CD4-positive, alpha-beta T cell treated with Interleukin-2 at 100 ng/mL for 4 hours (primary cell): ENCODE measurements around the gene UVSSA.
A peak's percentile ranks its signal among the peaks of the same experiment; 100 is the strongest.
"Not testable (repeated sequence)": the region's sequence is repeated elsewhere in the genome, so short reads cannot be mapped to it uniquely, and the experiment has no call there.

Source experiments
- DNase-seq: peaks from one replicate; pipeline ENCODE4 v3.0.0-alpha.2; 2020; ENCODE audit warnings: low spot score

UVSSA gene

DNA sequence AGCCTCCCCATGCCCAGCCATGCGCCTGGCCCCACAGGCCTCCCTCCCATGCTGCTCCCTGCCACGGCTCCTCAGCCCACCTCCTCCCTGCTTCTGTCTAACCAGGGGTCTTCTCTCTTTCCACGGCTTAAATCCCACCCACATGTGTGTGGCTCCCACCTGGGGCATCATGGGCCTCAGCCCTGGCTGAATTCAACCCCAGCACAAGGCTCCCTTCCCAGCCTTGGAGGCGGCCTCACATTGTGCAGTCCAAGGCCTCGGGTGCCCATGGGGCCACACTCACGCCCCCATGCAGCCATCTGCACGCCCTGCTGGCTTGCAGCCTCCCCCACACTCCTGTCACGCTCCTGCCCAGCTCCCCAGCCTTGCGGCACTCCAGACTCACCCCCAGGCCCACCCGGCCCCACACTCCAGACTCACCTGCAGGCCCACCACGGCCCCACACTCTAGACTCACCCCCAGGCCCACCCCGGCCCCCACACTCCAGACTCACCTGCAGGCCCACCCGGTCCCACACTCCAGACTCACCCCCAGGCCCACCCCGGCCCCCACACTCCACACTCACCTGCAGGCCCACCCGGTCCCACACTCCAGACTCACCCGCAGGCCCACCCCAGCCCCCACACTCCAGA is 30.4 kb upstream of the UVSSA start:
- DNase-seq: no peak

DNA sequence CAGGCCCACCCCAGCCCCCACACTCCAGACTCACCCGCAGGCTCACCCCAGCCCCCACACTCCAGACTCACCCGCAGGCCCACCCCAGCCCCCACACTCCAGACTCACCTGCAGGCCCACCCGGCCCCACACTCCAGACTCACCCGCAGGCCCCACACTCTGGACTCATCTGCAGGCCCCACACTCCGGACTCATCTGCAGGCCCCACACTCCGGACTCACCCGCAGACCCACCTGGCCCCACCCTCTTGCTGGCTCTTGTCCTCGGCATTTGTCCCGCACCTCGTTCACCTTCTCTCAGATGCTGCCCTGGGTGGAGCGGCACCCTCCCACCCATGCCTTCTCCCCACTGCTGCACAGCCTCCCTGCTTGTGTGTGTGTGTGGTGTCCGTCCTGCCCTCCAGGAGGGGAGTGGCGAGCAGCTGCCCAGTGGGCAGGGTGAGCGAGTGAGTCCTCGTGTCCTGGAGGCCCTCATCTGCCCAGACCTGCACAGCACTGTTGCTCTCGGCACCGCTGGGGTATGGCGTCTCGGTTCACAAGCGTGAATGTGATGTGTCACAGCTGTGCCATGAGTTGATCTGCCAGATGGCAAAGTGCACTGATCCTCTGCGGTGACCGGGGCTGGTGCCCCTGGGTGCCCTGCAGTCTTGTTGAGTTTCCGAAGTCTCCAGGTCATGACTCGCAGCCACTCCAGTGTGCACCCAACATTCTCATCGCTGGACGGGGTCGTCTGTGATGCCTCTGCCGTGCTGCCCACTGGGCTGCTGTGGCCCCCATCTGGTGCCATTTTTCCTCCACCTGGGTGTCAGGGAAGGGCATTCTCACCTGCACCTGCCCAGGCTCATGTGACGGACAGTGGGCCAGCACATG is 29.6 kb upstream of the UVSSA start:
- DNase-seq: no peak

DNA sequence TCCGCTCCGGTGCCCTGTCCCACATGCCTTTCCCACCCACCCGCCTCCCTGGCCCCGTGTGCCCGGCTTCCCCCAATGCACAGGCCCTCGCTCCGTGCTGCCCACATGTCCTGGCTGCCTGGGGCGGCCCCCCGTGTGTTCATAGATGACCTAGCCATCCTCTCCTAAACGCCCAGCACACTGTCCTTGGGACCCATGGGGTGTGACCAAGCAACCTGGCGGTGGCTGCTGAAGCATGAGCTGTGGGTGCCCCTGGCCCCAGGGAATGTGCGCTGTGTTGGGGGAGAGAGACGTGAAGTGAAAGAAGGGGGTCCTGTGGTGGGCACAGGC is 29.0 kb upstream of the UVSSA start:
- DNase-seq: no peak

DNA sequence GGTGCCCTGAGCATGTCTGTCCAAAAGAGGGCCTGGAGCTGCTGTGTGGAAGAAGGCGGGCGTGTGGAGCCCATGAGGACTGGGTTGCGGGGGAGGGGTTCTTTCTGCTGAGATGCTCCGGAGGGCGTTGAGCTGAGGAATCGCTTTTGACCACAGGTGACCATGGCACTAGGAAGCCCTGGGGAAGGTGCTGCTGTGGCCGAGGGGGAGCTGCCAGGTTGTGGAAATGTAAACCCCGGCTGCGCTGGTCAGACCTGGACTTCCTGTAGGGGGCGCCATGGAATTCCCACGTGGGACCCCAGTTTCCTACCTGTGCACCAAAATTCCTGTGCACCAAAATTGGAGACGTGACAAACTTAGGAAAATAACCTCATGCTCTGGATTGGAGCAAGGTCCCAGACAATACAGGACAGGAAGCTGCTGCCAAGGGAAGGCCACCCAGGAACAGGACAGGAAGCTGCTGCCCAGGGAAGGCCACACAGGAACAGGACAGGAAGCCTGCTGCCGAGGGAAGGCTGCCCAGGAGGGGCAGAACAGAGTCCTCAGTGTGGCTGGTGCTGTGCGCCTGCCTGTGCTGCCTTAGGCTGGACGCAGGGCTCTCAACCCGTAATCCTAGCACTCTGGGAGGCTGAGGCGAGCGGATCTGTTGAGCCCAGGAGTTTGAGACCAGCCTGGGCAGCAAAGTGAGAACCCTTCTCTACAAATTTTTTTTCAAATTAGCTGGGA is 28.4 kb upstream of the UVSSA start:
- DNase-seq: peak; percentile 26

DNA sequence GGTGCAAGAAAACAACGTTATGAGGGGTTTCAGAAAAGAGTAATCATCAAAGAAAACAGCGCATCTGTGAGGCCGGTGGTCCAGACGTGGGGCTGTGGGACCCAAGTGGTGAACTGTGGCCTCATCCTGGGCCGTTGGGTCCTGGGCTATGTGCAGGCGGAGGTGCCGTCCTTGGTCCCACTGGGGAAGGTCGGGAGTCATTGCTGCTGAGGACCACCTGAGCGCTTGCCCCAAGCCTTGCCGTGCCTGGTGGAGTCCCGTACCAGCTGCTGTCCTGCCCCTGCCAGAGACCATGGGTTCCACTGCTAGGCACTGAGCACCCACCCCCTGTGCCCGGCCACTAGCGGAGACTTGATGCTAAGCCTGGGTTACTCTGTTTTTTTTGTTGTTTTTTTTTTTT is 25.5 kb upstream of the UVSSA start:
- DNase-seq: no peak

DNA sequence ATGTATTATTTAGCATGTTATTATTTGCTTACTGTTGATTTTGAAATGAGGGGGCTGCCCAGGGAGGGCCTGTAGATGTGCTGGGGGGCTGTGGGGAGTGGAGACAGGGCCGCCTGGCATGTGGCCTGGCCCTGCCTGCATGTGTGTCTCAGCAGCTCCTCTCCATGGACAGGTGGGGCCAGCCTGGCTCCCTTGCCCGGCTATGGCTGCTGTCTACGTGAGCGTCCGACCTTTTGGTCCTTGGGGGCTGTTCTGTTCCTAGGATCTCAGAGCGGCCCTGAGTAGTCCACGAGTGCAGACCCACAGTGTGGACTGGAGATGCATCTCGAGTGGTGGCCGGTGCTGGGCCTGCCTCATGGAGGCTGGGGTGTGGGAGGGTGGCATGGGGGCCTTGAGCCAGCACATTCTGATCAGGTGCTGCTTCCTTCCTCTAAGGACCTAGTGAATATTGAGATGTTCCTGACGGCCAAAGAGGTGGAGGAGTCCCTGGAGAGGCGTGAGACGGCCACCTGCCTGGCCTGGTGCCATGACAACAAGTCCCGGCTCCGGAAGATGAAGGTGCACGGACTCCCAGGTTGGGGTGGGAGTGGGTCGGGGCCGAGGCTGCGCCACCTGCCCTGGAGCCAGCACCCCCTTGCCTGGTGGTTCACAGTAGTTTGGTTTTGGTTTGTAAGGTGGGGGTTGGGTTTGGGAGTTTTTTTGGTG is 24.9 kb upstream of the UVSSA start:
- no peak for DNase-seq

DNA sequence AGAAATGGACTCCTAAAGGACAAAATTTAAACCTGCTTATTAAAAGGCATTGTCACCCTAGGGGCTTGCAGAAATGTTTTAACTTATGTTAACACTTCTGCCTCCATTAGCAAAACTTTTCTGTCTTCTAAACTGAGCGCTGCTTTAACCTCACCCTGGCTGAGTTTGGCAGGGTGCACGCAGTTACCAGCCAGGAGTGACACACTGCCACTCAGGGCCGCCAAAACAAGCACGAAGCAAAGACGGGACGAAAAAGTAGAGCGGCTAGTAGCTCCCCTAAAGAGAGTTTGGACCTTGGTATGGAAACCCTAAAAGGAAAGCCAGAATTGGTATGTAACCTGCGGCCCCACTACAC is 23.8 kb upstream of the UVSSA start:
- DNase-seq: no peak

DNA sequence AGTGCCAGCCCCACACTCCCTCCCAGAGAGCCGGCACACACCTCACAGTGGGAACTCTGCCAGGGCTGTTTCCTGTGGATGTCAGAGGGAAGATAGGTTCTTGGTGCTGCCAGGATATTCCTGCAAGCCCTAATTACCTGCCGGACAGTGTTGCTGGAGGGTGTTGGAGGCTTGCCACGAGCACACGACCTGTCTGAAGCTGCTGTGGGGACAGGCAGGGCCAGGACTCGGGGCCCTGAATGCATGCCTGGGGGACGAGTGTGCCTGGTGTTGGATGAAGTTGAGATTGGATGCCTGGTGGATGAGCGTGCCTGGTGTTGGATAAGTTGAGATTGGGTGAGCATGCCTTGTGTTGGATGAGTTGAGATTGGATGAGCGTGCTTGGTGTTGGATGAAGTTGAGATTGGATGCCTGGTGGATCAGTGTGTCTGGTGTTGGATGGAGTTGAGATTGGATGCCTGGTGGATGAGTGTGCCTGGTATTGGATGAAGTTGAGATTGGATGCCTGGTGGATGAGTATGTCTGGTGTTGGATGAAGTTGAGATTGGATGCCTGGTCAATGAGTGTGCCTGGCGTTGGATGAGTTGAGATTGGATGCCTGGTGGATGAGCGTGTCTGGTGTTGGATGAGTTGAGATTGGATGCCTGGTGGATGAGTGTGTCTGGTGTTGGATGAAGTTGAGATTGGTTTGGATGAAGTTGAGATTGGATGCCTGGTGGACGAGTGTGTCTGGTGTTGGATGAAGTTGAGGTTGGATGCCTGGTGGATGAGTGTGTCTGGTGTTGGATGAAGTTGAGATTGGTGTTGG is 23.2 kb upstream of the UVSSA start:
- DNase-seq: no peak

DNA sequence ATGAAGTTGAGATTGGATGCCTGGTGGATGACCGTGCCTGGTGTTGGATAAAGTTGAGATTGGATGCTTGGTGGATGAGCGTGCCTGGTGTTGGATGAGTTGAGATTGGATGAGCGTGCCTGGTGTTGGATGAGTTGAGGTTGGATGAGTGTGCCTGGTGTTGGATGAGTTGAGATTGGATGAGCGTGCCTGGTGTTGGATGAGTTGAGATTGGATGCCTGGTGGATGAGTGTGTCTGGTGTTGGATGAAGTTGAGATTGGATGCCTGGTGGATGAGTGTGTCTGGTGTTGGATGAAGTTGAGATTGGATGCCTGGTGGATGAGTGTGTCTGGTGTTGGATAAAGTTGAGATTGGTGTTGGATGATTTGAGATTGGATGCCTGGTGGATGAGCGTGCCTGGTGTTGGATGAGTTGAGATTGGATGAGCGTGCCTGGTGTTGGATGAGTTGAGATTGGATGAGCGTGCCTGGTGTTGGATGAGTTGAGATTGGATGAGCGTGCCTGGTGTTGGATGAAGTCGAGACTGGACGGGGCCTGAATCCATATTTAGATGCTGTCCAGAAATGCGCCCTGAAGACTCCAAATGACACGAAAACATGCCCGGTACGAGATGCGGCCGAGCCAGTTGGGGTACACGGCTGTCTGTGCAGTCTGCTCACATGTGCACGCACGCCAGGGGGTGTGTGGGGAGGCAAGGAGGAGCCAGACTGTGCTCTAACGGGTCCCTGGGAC is 22.4 kb upstream of the UVSSA start:
- not testable (repeated sequence) for DNase-seq

DNA sequence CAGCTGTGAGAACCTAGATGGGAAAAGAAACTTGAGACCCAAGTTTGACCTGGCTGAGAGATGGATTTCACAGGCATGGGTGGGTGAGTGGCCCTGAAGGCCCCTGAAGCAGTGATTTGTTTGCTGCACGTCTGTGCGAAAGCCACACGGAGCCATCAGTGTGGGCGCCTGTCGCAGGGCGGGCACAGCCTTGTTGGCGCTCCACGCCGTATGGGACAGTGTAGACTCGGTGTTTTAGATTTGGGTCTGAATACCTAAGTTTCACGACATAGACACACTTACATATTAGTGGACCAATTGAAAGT is 21.9 kb upstream of the UVSSA start:
- DNase-seq: no peak

DNA sequence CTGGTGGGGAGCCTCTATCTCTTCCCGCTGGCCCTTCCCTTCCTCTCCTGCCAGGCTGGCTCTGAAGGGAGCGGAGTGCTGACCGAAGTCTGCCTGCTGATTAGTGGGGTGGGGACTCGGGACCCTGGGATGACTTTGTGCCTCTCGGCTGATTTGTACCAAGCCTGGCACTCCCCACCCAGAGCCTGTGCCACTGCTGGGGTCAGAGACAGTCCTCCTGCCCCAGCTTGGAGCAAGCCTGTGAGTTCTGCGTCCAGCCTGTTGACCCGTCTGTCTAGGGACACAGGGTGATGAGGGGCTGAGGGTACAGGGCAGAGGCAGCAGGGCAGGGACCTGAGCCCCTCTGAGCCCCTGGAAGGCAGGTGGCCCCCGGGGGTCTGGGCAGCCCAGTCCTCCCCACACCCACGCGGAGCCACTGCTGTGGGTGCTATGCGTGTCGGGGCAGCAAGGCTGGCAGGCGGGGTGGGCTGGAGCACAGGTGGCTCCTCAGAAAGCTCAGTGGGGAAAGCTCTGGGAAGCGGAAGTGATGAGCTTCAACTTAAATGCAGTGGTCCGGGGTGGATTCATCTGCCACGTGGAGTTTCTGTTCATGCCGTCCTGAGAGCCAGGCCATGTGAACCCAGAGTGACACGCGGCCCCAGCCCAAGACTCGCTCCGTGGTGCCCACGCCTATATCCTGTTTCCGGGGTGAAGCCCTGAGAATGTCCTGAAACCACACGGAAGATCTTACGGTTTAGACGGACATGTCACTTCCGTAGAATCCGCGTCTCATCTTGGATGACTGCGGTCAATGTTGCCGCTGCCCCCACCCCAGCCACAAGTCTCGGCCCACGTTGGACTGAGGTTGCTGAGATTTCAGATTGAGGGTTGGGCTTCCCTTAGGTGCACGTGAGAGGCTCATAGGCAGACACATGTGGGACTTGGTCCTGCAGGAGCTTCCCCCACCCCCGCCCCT is 21.1 kb upstream of the UVSSA start:
- DNase-seq: no peak

DNA sequence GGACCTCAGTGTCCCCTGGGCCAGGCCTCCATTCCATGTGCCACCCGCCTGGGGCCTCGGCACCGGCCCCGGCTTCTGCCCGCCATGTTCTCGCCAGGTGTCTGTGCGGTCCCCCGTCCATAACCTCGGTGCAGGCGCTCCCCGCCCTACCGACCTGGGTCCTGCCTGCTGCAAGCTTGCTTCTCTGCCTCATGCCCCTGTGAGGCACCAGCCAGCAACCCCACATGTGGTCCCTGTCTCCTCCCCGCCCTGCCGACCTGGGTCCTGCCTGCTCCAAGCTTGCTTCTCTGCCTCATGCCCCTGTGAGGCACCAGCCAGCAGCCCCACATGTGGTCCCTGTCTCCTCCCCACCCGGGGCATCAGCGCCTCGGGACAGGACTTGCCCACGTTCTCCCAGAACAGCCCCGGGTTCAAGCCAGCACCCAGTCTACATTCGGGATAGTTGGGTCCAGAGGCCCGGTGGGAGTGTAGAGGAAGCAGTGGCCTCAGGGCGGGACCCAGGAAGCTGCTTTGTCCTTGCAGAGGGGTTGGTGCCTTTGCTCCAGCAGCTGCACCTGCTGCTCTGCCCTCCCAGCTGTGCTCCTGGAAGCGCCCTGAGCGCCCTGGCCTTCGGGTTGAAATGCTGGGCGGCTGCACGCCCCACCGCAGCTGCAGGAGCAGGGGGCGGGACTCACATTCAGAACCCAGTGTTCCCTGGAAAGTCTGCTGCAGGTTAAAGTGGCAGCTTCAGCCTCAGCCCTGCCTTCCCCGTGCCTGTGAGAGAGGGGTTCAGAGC is 20.1 kb upstream of the UVSSA start:
- no peak for DNase-seq

DNA sequence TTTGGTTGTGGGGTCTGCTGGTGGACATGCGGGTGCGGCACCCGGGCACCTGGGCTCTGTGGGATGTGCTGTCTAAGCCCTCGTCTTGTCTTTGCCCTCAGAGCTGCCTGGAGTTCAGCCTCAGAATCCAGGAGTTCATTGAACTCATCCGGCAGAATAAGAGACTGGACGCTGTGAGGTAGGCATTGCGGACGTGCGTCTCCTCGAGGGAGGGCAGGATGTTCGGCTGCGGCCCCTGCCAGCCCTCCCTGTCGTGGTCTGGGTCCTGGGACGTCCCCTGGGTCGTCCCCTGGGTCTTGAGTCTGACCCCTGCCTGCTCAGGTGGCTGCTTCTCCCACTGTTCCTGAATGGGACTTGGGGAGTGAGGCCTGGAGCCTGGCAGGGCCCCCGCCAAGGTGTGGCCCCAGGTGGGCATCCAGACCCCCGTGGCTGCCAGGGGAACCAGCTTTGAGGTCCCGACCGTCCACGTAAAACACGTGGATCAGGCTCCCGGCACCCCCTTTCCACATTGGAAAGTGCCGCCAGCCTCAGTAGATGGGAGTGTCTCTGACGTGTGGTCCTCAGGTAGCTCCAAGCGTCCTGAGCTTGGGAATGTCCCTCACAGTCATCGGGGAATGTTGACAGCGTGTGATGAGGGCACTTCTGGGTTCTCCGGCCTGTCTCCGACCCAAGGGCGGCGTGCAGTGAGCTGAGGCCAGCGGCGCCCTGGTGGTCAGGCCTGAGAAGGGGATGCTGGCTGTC is 19.3 kb upstream of the UVSSA start:
- no peak for DNase-seq

DNA sequence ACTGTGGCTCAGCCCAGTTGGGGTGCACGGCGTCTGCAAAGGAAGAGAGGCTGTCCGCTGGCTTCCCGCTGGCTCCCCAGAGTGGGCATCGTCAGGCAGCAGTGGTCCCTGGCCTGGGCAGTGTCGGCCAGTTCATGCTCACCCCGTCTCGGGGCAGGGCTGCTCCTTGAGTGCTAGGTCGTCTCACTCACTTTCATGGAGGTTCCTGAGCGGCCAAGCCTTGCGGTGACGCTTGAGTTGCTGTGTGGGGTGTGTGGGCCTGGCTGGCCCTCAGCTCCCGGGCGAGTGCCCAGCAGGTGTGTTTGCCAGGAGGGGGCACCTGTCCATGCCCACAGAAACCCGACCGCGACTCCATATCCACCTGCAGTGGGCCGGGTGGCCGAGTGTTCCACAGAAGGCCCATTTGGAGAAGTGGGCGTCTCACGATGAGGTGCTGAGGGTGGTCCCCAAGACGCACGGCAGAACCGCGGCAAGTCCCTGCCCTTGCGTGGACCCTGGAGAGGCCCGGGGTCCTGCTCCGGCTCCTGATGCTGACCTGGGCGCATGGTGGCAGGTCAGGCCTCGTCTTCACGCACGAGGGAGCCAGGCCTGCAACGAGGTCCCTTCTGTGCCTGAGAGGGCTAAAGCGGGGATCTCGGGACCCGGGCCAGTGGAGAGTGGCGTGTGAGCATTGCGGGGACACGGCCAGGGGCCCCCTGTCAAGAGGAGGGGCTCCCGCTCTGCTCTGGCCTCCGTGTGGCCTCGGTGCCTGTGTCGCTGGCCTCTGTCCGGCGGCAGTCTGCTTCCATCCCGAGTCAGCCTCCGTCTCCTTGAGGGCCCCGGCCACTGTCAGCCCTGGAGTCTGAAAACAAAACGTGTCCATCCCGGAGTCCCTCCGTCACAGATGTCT is 18.5 kb upstream of the UVSSA start:
- DNase-seq: no peak

DNA sequence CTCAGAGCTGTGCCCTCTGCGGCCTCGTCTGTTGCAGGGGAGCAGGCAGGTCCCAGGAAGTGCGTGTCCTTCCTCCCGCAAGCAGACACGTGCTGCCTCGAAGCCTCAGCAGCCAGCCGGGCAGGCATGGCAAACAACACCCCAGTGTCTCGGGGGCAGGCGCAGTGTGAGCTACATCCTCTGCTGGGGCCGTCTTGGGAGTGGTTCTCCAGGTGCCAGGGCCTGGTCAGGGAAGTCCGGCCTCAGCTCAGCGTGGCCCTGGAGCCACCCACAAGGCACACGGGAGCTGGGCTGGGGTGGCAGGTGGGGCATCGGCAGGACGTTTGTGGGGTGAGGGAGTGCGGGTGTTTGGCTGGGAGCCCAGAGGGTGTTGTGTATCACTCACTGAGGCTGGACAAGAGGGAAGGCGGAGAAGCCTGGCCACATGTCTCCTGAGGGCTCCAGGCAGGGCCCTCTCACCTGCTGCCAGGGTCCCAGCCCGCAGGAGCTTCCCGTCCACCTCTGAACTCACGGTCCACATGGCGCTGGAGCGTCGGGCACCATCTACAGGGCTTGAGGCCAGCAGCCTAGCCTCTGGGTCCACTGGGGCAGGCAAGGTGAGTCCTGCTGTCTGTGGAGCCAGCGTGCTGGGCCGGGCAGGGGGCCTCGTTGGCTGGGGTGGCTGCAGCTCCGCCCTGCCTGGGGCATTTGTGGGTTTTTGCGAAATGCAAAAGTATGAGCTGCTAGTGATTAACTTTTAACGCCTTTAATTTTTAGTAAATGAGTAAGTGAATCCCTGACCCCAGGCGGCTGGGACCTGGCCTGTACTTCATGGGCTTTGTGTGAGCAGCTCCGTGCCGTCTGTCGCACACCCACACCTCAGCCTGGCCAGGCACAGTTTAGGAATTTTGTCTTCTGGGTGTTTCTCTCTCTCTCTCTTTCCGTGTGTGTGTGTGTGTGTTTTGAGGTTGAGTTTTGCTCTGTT is 17.3 kb upstream of the UVSSA start:
- peak; percentile 30 for DNase-seq
